ENCODE measurements around the gene COL6A1.

DNA sequence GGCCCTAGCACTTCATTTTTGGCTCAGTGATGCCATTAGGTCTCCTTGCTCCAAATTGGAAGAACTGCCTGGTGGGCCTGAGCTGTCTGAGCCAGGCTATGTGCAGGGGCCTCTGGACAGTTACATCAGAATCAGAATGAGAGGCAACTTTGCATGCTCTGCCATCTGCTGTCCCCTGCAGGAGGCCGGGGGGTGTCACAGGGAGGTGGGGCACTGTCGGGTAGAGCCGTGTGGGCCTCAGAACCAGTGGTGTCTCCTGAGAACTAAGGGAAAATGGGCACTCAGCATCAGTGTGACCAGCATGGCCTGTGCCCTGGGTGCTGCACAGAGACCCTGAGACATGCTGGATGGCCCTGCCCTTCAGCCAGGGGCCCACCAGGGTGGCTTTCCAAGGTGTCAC, 47.0 kb upstream of the COL6A1 start:
- TF ChIP-seq, protein P1, sequence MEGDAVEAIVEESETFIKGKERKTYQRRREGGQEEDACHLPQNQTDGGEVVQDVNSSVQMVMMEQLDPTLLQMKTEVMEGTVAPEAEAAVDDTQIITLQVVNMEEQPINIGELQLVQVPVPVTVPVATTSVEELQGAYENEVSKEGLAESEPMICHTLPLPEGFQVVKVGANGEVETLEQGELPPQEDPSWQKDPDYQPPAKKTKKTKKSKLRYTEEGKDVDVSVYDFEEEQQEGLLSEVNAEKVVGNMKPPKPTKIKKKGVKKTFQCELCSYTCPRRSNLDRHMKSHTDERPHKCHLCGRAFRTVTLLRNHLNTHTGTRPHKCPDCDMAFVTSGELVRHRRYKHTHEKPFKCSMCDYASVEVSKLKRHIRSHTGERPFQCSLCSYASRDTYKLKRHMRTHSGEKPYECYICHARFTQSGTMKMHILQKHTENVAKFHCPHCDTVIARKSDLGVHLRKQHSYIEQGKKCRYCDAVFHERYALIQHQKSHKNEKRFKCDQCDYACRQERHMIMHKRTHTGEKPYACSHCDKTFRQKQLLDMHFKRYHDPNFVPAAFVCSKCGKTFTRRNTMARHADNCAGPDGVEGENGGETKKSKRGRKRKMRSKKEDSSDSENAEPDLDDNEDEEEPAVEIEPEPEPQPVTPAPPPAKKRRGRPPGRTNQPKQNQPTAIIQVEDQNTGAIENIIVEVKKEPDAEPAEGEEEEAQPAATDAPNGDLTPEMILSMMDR (IDR thresholded peaks at IDR 0.05) = no peak
- no peak for TF ChIP-seq ZFX (IDR thresholded peaks at IDR 0.05; ENCODE audit: borderline replicate concordance)

Data from 22Rv1 (cell line).